ENCODE results near the gene ADGRL1. TPM values are rescaled to one million over a fixed set of nuclear protein-coding genes. Genes with fewer than 3 reads are reported as not detected.

Gene ADGRL1
- total and polyA plus RNA-seq, 8 donors, result 6.0 to 24.5 (median 13.3) TPM

DNA sequence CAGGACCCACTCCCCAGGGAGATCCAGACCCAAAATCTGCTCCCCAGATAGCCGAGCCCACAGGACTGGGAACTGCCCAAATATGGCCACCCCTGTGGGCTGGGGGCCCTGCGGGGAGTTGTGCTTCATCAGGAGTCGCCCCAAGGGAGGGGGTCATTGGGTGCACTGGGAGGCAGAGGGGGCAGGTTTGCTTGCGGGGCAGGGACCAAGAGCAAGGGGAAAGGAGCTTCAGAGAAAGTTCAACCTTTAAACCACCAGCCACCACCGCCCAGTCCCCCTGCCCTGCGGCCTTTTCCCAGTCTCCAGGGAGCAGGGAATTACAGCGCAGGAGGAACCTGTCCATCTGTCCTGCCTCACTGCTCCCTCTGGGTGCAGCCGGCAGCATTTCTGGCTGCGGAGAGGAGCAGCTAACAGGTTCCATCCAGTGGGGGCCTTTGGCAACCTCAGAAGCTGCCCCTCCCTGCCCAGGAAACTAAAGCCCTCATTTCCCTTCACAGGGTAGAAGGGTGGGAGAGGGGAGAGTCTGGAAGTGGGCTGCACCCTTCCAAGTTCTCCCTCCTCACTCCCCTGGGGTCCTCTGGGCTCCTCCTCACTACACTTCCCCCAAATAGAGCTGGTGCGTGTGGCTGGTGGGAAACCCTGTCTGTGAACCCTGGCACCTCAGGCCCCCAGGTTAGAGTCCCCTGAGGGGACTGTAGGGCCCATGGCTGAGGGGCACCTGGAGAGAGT lies 55.8 kb downstream of the ADGRL1 start:
- Histone ChIP-seq H3K4me1 (peaks cover 22 to 33% (median 28%) of the 10 kb centered on the region in 4 donors), H3K9me3 (no peaks in the 10 kb centered on the region), H3K36me3 (peaks cover 2 to 42% (median 39%) of the 10 kb centered on the region in 4 donors), H3K4me3 (peak overlapping the region in 2 of 4 donors; percentile 20 to 23), H3K27ac (peak overlapping the region; percentile 21 to 78 (median 74)), H3K27me3 (no peaks in the 10 kb centered on the region)
- TF ChIP-seq CTCF (IDR thresholded peaks at IDR 0.05) (no peak), EP300 (IDR thresholded peaks at IDR 0.05) (no peak), POLR2AphosphoS5 (IDR thresholded peaks at IDR 0.05) (no peak), POLR2A (IDR thresholded peaks at IDR 0.05) (no peak)
- intact Hi-C loops (cut with DNase I; ENCODE audit: low total_unique reads), result no loop called here
- peak in 1 of 2 donors; percentile 51 for DNase-seq
- WGBS, 5 donors, result 61 to 77% (median 73%) methylated on average over 7 to 10 of the region's 10 CpGs

DNA sequence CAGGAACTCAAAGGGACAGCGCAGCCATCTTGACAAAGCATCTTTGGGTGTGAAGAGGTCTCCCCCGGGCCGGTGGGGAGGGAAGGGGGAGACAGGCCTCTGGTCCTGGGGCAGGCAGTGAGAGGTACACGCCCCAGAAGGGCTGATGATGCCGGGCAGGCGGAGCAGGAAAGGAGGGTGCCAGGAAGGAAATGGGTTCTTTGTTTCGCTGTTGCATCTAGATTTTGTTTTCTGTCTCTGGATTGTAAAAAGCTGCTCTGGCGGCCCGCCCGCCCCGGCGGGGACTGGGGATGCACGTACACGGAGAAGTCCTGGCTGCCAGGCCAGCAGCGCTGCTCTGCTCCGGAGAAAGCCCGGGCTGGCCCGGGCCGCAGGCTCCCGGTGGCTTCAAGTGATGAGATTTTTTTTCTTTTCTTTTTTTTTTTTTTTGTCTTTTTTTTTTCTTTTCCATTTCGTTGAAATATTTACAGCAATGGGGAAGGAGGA lies 56.4 kb downstream of the ADGRL1 start:
- Histone ChIP-seq H3K27ac (peak overlapping the region; percentile 26 to 78 (median 74)), H3K36me3 (peaks cover 0 to 36% (median 33%) of the 10 kb centered on the region in 4 donors), H3K9me3 (no peaks in the 10 kb centered on the region), H3K4me3 (peak overlapping the region in 2 of 4 donors; percentile 20 to 23), H3K27me3 (no peaks in the 10 kb centered on the region), H3K4me1 (peaks cover 22 to 33% (median 28%) of the 10 kb centered on the region in 4 donors)
- WGBS, 5 donors, result 16 to 49% (median 28%) methylated on average over 20 to 21 of the region's 21 CpGs
- intact Hi-C loops (cut with DNase I; ENCODE audit: low total_unique reads), result no loop called here
- peak; percentile 51 to 92 for DNase-seq
- TF ChIP-seq CTCF (IDR thresholded peaks at IDR 0.05) (no peak), EP300 (IDR thresholded peaks at IDR 0.05) (no peak), POLR2AphosphoS5 (IDR thresholded peaks at IDR 0.05) (no peak), POLR2A (IDR thresholded peaks at IDR 0.05) (no peak)

DNA sequence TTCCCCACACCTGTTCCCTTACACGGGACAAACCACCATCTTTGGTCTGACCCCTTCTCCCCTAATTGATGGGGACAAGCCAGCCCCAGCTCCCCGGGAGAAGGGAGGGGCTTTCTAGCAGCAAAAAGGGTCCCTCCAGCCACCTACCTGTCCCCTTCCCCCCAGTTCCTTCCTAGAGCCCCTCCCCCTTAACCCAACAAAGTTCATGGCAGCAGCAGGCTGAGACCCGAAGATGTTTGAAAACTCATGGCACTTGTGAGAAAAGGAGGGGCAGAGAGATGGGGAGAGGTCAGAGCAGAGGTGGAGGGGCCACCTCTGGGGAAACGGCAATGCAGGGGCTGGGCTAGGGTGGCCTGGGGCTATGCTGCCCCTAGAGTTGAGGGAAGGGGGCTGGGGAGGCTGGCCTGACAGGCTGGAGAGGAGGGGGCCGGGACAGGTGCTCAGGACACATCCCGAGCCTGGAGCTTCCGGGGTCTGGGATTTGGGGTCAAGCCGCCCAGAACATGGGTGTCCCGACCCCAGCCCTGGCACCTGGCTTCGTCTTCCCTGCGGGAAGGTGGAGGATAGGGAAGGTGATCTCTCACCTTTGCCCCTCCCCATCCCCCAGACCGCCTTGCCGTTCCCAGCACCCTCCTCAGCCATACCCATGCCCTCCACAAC lies 57.1 kb downstream of the ADGRL1 start:
- Histone ChIP-seq H3K36me3 (peaks cover 0 to 29% (median 26%) of the 10 kb centered on the region in 4 donors), H3K9me3 (no peaks in the 10 kb centered on the region), H3K4me1 (peaks cover 22 to 33% (median 28%) of the 10 kb centered on the region in 4 donors), H3K27ac (peak overlapping the region; percentile 26 to 78 (median 74)), H3K27me3 (no peaks in the 10 kb centered on the region), H3K4me3 (no peak overlapping the region)
- intact Hi-C loops (cut with DNase I; ENCODE audit: low total_unique reads), result no loop called here
- TF ChIP-seq POLR2AphosphoS5 (IDR thresholded peaks at IDR 0.05) (no peak), POLR2A (IDR thresholded peaks at IDR 0.05) (no peak), EP300 (IDR thresholded peaks at IDR 0.05) (no peak)
- peak in 1 of 2 donors; percentile 34 for DNase-seq
- 59 to 71% (median 68%) methylated on average over 13 of the region's 13 CpGs for whole genome bisulfite sequencing, 5 donors

DNA sequence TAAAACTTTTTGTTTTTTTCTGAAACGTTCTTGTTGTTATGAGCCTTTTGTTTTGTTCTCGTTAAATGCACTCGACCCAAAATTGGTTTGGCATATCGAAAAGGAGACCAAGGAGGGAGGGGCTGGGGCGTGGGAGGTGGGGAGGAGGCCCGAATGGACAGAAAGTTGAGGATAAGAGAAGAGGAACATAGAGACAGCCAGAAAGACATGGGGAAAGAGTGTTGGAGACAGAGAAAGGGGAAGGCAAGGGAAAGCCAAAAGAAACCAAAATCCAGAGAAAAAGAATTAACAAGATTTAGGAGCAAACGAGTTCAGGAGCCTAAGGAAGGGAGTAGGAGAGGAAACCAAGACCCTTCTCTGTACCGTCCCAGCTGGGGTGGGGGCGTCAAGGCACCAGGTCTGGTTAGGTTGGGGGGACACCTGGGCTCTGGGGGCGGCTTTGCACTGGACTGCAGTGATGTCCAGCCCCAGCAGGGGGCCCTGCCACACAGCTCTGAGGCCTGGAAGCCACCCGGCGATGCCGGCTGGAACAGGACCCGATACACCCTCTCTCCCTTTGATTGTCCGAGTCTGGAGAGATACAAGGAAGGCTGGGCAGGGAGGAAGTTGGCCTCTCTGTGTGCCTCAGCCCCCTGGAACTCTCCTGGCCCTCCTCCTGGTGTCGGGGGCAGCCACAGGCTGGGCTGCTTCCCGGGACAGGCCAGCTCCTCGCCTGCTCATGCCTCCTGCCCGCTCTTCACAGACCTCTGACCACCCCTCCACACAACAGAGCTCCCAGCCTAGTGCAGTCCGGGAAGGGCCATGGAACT lies 58.0 kb downstream of the ADGRL1 start:
- DNase-seq, result peak; percentile 73 to 94
- WGBS, 5 donors, result 26 to 37% (median 32%) methylated on average over 16 to 20 of the region's 20 CpGs
- Histone ChIP-seq H3K27ac (peak overlapping the region; percentile 22 to 78 (median 74)), H3K9me3 (no peaks in the 10 kb centered on the region), H3K27me3 (no peaks in the 10 kb centered on the region), H3K4me1 (peaks cover 22 to 33% (median 28%) of the 10 kb centered on the region in 4 donors), H3K4me3 (peak overlapping the region in 1 of 4 donors; percentile 10), H3K36me3 (peaks cover 0 to 24% (median 23%) of the 10 kb centered on the region in 4 donors)
- peak in 5 of 7 experiments; percentile 68 to 85 (median 76) for TF ChIP-seq CTCF (IDR thresholded peaks at IDR 0.05)
- TF ChIP-seq POLR2AphosphoS5 (IDR thresholded peaks at IDR 0.05), result peak in 1 of 3 donors; percentile 13
- no peak for TF ChIP-seq POLR2A (IDR thresholded peaks at IDR 0.05)
- intact Hi-C loops (cut with DNase I; ENCODE audit: low total_unique reads), result no loop called here

All from stomach (tissue), 9 donors.